Measurements from ENCODE around the gene CSF2RB.
"Not testable (repeated sequence)": the region's sequence is repeated elsewhere in the genome, so short reads cannot be mapped to it uniquely, and the experiment has no call there.

CSF2RB gene

GRCh38 chr22:36977401-36977861 is 64.0 kb downstream of the CSF2RB start:
- peak; percentile 24 for DNase-seq

- DNase-seq = peak; percentile 90
Observed at GRCh38 chr22:36977947-36978660, 64.7 kb downstream of the CSF2RB start.

- no peak for DNase-seq
Observed at GRCh38 chr22:36979016-36979910, 65.8 kb downstream of the CSF2RB start.

- DNase-seq = no peak
Observed at GRCh38 chr22:36981247-36981775, 67.9 kb downstream of the CSF2RB start.

- no peak for DNase-seq
Observed at GRCh38 chr22:36982136-36982535, 68.7 kb downstream of the CSF2RB start.

- DNase-seq = no peak
Observed at GRCh38 chr22:36985211-36985889, 71.9 kb downstream of the CSF2RB start.

GRCh38 chr22:36986242-36986821 is 72.9 kb downstream of the CSF2RB start:
- no peak for DNase-seq

GRCh38 chr22:36988075-36988832 is 74.8 kb downstream of the CSF2RB start:
- no peak for DNase-seq

- DNase-seq = not testable (repeated sequence)
Observed at GRCh38 chr22:36989012-36989411, 75.6 kb downstream of the CSF2RB start.

Data from midbrain (tissue), 1 donor.